Renal cortex interstitium (tissue), 11 donors: ENCODE results near the gene KCTD19. TPM values are rescaled to one million over a fixed set of nuclear protein-coding genes. Genes with fewer than 3 reads are reported as not detected.

ENCODE experiments used
- DNase-seq, 11 donors: peaks; one replicate each; pipeline ENCODE4 v3.0.0-alpha.2; 2013; ENCODE audit warnings: low read depth in 9 of 11, low spot score in 4 of 11; ENCODE audit errors: extremely low read depth in 1 of 11
- polyA plus RNA-seq, 3 donors: library from polyadenylated mRNA; unstranded; fragments of 120-200 nt; gene quantifications; one replicate each; pipeline ENCODE4 v1.2.1, GENCODE V29; 2013; ENCODE audit not compliant: insufficient read length in 3 of 3

KCTD19 gene
- polyA plus RNA-seq, 3 donors, result 1.2 to 2.4 (median 1.4) TPM

GRCh38 chr16:67248401-67249177, 78.0 kb downstream of the KCTD19 start, which contains the start of gene SLC9A5:
Gene SLC9A5, plus strand, starts transcription at chr16:67248979. Its CDS starts 36 bp downstream, at chr16:67249015.
- peak in 1 of 11 donors; percentile 19 for DNase-seq

GRCh38 chr16:67248073-67248400, 78.5 kb downstream of the KCTD19 start:
- no peak for DNase-seq

DNA sequence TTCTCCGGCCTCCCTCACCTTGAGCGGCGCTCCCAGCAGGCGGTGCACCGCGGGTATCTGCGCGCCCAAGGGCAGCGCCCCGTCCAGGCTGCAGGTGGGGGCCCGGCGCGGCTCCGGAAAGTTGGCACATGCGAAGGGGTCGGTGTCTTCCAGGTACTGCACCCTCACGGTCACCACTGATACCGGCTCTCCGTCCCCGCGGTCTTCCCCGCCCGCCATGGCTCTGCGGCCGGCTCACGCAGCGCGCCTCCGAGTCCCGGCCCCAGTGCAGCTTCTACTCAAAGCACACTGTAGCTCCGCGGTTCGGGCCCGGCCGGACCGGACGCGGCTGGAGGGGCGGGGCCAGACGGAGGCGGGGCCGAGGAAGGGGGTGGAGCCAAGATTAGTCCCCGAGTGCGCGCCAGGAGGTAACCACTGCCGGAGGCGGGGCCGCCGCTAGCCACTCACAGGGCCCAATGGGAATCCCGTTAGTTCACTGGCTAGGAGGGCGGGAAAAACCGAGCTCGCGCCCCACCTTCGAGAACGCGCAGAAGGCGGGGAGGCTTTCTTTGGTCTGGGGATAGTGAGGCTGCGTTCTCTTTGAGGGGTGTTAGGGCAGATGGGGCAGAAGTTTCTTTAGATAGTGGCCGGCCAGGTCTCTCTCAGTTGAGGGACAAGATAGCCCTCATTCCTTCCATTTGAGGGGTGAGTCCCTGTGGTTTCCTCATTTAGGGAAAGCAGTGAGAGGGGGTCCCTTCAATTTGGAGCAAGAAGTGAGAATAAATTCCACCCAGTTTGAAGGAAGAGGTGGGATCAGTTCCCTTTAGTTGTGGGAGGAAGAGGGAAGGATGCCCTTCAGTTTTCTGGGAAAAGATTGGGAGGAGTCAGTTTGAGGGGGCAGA, 79.1 kb downstream of the KCTD19 start, which contains the start of gene FHOD1:
Gene FHOD1, minus strand, starts transcription at position 290 of the 881 bp plus-strand sequence. Its CDS starts 71 bp downstream, at position 219.
- peak; percentile 72 to 92 (median 89) for DNase-seq

DNA sequence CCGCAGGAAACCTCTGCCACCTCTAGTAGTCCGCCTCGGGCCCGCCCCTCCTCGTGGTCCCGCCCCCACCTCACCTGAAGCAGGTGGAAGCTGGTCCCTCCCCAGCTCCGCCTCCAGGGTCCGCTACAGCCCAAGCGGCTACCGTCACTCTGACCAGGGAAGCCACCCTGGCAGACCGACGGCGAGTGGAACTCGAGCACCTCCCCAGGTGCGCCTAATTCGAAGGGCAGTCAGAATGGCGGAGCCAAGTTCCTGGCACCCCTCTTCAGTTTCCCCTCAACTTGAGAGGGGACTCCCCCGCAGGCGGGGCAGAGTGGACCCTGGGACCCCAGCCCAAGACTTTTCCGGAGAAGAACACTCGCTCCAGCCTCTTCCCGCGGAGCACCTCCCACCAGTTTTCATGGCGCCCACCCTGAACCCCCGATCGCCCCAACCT, 79.8 kb downstream of the KCTD19 start:
- DNase-seq, result peak in 3 of 11 donors; percentile 24 to 60 (median 41)

GRCh38 chr16:67246081-67246755, 80.3 kb downstream of the KCTD19 start:
- peak; percentile 50 to 84 (median 73) for DNase-seq

DNA sequence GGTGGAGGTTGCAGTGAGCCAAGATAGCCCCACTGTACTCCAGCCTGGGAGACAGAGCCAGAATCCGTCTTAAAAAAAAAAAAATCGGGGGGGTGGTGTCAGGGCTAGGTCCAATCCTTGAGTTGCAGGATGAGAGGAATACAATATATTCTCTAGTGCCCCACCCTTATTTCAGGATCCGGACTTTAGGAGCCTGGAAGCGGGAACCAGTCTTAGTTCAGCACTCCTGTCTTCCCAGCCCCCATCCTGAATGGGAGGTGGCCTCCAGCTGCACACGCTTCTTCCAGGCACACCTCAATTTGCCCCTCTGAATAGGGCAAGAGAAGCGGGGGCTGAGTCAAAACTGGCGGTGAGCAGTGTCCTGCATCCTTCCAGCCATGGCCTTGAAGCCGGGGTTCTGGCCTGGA, 80.9 kb downstream of the KCTD19 start:
- DNase-seq, result peak in 1 of 11 donors; percentile 33

GRCh38 chr16:67245186-67245585, 81.4 kb downstream of the KCTD19 start:
- no peak for DNase-seq

DNA sequence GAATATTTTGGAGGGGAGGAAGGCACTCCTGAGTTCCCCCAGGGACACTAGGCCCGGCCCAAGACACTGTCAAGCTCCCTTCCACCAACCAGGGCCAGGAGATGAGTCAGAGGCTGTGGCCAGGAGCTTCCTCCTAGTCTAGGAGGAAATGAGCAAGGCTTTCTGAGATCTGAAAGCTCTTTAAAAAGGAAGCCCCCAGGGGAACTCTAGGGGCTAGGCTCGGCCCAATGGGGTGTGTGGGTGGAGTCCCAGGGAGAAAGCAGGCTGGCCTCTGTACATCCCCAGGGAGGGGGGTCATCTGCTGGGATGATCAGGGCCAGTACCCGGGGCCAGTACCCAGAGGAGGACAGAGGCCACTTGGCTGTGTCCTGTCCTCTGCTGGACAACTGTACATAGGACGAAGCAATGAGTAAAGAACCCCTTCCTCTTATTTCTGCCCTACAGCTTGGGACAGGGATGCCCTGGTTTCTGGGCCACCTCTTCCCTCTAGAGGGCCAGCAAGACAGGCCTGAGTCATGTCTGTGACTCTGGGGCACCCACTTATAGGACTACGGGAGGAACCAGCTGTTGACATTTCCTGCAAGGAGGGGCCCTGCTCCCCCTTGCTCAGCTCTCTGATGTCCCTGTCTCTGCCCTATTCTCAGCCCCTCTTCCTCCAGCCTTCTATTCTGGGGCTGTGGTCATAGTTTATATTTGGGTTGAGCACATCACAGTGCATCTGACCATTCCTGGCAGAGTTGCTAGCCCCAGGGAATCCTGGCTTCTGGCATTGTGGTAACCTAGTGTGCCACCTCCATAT, 82.0 kb downstream of the KCTD19 start:
- no peak for DNase-seq

DNA sequence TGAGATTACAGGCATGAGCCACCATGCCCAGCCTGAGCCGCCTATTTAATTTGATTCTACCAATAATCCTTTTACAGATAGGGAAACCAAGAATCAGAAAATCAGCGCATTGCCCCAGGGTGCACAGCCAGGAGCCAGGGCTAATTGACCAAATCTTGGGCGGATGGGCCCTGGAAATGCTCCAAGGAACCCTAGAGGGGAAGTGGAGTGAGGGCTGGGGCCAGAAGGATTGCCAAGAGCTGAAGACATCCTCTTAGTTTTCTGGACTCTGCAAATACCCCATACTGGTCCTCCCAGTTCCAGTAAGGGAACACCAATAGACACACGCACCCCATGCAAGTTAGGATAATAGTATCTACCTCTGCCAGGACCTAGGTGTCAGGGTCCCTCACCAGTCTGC, 83.1 kb downstream of the KCTD19 start:
- no peak for DNase-seq

GRCh38 chr16:67242138-67242730, 84.3 kb downstream of the KCTD19 start:
- no peak for DNase-seq

DNA sequence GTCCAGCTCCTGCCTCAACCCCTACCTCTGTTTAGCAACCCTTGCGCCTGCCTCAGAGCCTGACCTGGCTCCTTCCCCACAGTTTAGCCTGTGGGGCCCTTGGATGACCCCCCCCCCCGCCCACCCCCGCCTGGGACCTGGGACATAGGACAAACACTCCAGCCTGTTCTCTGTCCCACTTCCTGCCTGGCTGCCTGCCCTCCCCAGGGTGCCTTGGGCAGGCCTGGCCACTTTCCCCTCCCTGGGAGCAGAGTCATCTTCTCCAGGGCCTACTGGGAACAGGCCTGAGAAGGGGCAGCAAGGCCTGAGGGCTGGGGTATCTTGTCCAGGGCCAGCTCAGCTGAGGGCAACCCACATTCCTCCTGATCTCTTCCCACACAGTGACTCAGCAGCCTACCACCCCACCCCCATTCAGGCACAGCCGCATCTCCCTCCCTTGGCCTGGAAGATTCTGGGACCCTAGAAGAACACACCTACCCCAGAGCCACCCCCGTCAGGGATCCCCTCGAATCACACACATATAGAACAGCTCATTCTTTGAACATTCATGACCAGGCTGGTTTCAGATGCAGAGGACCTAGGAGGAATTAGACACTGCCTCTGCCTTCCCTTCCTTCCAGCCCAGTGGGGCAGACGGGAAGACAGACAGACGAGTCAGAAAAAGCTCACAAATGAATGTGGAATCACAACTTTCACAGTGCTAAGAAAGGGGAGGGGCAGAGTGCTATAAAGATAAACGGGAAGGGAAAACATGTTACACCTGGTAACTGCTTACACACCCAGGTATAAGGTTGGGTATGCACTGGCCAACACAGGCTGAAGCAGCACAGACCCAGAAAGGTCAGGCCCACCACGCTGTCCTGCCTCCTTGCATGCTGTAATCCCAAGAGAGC, 85.3 kb downstream of the KCTD19 start:
- no peak for DNase-seq

DNA sequence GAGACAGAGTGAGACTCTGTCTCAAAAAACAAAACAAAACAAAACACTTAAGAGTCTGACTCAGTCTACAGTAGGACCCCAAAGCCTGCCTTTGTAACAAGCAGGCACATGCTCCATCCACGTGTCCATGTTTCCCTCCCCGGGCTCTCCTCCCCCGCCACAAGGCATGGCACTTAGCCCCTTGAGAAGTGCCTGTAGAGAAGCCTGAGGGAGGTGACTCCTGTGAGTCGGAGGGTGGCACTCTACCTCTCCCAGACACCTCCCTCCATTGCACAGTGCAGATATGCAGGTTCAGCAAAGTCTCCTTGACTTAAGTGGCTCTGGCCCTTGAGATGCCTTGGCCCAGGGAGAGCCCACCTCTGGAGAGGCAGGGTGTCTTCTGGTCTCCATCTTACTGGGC, 86.0 kb downstream of the KCTD19 start:
- no peak for DNase-seq

Other genes starting within 250 kb of the KCTD19 start
- gene PHAF1, start 216.8 kb downstream of the KCTD19 start, polyA plus RNA-seq, result 10 to 100 TPM; 23.9 to 28.2 (median 25.0) TPM
- gene B3GNT9, start 175.7 kb downstream of the KCTD19 start, polyA plus RNA-seq, result 10 to 100 TPM in 1 of 3 donors, 1 to 10 TPM in 2; 8.9 to 12.1 (median 9.8) TPM
- 1 to 10 TPM; 3.6 to 6.9 (median 4.8) TPM for gene TRADD, start 166.8 kb downstream of the KCTD19 start, polyA plus RNA-seq
- gene FBXL8, start 166.8 kb downstream of the KCTD19 start, polyA plus RNA-seq, result 1 to 10 TPM; 1.2 to 2.8 (median 1.9) TPM
- 1 to 10 TPM; 1.6 to 3.8 (median 1.8) TPM for gene HSF4, start 162.0 kb downstream of the KCTD19 start, polyA plus RNA-seq
- 1 to 10 TPM; 4.9 to 7.6 (median 6.1) TPM for gene NOL3, start 156.2 kb downstream of the KCTD19 start, polyA plus RNA-seq
- gene MATCAP1, start 142.8 kb downstream of the KCTD19 start, polyA plus RNA-seq, result 10 to 100 TPM; 37.9 to 60.3 (median 41.5) TPM
- gene EXOC3L1, start 136.6 kb downstream of the KCTD19 start, polyA plus RNA-seq, result 1 to 10 TPM; 4.3 to 6.3 (median 6.1) TPM
- 10 to 100 TPM; 50.9 to 67.2 (median 59.5) TPM for gene E2F4, start 134.6 kb downstream of the KCTD19 start, polyA plus RNA-seq
- 1 to 10 TPM; 3.6 to 6.5 (median 5.6) TPM for gene ELMO3, start 127.6 kb downstream of the KCTD19 start, polyA plus RNA-seq
- gene TMEM208, start 99.6 kb downstream of the KCTD19 start, polyA plus RNA-seq, result 10 to 100 TPM; 34.2 to 48.7 (median 45.8) TPM
- gene FHOD1, start 79.3 kb downstream of the KCTD19 start, polyA plus RNA-seq, result 10 to 100 TPM; 34.4 to 47.7 (median 46.9) TPM
- 1 to 10 TPM; 3.4 to 5.5 (median 3.9) TPM for gene SLC9A5, start 77.8 kb downstream of the KCTD19 start, polyA plus RNA-seq
- gene PLEKHG4, start 47.2 kb downstream of the KCTD19 start, polyA plus RNA-seq, result 10 to 100 TPM; 13.0 to 17.1 (median 13.1) TPM
- gene LRRC36, start 74 bp upstream of the KCTD19 start, polyA plus RNA-seq, result 10 to 100 TPM in 1 of 3 donors, 1 to 10 TPM in 2; 3.2 to 11.5 (median 4.6) TPM
- gene TPPP3, start 66.8 kb upstream of the KCTD19 start, polyA plus RNA-seq, result 10 to 100 TPM; 52.5 to 62.1 (median 55.9) TPM
- 10 to 100 TPM in 2 of 3 donors, 1 to 10 TPM in 1; 9.6 to 18.0 (median 12.9) TPM for gene ZDHHC1, start 89.7 kb upstream of the KCTD19 start, polyA plus RNA-seq
- gene HSD11B2, start 104.4 kb upstream of the KCTD19 start, polyA plus RNA-seq, result 10 to 100 TPM; 35.1 to 64.6 (median 42.7) TPM
- 10 to 100 TPM; 84.1 to 99.9 (median 90.5) TPM for gene ATP6V0D1, start 154.4 kb upstream of the KCTD19 start, polyA plus RNA-seq
- gene AGRP, start 156.8 kb upstream of the KCTD19 start, polyA plus RNA-seq, result under 1 TPM in 1 of 3 donors, not detected in 2; 0.53 TPM
- 100 to 1,000 TPM; 101 to 155 (median 126) TPM for gene RIPOR1, start 202.1 kb upstream of the KCTD19 start, polyA plus RNA-seq
- gene CTCF, start 235.8 kb upstream of the KCTD19 start, polyA plus RNA-seq, result 10 to 100 TPM; 72.5 to 88.2 (median 81.4) TPM